GM12874 (cell line): Measurements from ENCODE around the gene KCNQ2.
A peak's percentile ranks its signal among the peaks of the same experiment; 100 is the strongest.

ENCODE experiments used
- TF ChIP-seq, protein P1 (sequence below): IDR thresholded peaks from 2 replicates; pipeline ENCODE4 v1.5.1; 2011; ENCODE audit warnings: low read depth, mild to moderate bottlenecking, control low read depth, low read length, moderate library complexity; ENCODE audit not compliant: insufficient read depth

Gene KCNQ2

DNA sequence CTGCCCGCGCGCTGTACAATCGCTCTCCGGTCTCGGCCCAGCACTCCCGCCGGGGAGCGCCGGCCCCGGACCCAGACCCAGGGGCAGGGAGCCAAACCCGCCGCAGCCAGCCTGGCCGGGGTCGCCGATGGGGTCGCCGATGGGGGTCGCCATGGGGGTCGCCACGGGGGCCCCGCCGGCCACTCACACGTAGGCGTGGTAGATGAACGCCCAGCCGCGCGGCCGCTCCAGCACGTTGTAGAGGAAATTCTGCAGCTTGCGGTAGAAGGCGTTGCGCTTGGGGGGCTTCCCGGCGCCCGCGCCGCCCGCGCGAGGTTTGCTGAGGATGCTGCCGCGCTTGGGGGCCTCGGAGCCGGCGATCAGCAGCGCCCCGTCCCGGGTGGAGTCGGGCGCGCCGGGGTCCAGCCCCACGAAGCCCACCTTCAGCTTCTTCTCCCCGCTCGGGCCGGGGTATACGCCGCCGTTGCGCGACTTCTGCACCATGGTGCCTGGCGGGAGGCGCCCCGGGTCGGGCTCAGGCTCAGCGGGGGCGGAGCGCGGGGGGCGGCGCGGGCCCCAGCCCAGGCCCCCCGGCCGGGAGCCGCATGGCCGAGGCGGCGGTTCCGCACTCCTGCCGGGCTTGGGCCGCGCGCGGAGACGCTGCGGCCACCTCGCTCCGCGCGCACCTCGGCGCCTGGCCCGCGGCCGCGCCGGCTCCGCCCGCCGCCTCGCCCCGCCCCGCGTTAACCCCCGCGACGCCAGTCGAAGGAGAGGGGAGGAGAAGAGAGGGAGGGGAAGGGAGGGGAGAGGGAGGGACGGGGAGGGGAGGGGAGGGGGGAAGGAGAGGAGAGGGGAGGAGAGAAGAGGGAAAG lies at the start of gene KCNQ2:
Gene KCNQ2 (minus strand): TSS at position 675 of the 851 bp plus-strand sequence. CDS start 192 bp downstream, at position 483.
- TF ChIP-seq, protein P1, sequence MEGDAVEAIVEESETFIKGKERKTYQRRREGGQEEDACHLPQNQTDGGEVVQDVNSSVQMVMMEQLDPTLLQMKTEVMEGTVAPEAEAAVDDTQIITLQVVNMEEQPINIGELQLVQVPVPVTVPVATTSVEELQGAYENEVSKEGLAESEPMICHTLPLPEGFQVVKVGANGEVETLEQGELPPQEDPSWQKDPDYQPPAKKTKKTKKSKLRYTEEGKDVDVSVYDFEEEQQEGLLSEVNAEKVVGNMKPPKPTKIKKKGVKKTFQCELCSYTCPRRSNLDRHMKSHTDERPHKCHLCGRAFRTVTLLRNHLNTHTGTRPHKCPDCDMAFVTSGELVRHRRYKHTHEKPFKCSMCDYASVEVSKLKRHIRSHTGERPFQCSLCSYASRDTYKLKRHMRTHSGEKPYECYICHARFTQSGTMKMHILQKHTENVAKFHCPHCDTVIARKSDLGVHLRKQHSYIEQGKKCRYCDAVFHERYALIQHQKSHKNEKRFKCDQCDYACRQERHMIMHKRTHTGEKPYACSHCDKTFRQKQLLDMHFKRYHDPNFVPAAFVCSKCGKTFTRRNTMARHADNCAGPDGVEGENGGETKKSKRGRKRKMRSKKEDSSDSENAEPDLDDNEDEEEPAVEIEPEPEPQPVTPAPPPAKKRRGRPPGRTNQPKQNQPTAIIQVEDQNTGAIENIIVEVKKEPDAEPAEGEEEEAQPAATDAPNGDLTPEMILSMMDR: no peak

DNA sequence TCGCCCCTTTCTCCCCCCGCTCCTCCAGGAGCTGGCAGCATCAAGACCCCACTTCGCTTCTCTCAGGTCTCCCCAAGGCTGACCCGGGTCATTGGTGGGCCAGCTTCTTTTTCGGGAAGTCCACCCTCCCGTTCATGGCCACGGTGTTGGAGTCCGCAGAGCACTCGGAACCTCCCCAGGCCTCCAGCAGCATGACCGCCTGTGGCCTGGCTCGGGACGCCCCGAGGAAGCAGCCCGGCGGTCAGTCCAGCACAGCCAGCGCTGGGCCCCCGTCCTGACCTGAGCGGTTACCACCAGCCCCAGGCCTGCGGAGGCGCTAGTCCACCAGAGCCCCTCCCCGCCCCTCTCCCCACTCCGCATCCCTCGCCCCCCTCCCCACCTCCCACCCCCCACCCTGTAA lies 49.1 kb upstream of the KCNQ2 start:
- TF ChIP-seq, protein P1: no peak

DNA sequence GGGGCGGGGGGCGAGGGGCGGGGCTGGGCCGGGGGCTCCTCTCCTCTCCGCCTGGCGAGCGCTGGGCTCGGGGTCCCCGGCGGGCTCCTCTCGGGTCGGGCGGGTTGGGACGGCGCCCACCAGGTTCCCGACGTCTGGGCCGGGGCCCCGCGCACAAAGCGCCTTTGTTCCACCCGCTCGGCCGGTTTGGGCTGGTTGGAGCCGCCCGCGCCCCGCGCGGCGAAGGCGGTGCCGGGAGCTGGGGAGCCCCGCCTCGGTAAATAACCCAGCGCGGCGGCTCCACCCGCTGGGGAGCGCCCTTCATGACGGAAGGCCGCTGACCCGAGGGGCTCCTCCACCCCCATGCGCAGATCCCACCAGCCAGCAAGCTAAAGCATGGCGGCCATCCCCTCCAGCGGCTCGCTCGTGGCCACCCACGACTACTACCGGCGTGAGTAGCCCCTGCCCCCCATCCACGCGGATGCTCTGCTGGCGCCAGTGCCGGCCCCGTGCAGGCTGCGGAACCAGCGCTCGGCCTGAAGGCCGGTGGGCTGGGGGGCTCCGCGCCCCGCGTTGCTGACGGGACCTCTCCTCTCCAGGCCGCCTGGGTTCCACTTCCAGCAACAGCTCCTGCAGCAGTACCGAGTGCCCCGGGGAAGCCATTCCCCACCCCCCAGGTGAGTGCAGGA lies 48.6 kb upstream of the KCNQ2 start:
- TF ChIP-seq, protein P1: peak; percentile 22; the same call in 1 of the 2 replicates

DNA sequence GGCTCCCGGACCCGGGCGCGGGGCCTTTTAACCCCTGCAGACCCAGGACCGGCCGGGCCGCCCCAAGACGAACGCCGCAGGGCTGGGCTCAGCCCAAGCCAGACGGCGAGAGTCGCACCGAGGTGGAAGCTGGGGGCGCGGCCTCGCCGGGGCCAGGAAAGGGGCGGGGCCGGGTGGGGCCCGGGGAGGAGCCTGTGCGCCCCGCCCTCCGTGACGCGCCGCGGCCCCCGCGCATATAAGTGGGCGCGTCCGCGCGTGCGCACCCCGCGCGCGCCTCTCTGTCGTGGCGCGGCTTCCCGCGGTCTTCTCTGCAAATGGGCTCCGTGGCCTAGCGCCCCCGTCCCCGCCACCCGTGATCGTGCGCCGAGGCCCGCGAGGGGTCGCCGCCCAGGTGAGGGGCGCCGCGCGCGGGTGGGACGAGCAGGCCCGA lies 48.1 kb upstream of the KCNQ2 start, which contains the start of gene PPDPF:
Gene PPDPF (plus strand): TSS at position 262 of the 430 bp plus-strand sequence. CDS start 544 bp downstream, outside the sequence.
- TF ChIP-seq, protein P1: no peak

DNA sequence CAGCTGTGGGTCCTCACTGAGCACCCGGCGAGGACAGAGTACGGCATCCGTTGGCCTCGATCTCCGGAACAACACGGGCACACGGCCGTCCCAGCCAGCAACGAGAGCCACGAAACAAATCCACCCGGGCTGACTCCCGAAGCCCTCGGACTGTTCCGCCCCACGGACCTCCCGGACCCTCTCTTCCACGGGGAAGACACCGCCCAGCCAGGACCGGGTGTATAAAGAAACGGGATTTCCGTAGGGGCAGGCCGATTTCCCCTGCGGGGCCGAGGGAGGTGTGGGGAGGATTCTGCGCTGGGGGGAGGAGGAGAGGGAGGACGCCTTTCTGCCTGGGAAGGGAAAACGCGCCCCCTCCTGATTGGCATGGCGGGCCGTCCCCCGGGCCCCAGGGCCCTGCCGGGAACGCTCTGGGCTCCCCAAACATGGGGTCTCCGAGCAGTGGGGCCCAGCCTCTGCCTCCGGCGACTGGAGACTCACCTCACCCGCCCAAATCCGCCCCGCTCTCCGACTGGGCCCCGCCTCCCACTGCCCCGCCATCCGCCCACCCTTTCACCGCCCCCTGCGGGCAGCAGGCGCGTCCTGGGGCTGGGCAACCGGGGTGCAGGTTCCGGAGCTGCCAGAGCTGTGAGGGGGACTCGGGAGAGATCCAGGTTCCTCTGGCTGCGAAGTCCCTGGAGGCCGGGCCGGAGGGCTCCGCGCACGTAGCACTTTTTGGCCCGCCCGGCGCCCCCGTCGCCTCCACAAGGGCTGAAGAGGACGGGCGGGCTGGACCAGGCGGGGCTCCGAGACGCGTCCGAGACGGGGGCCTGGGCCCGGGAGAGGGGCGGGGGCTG lies 47.4 kb upstream of the KCNQ2 start:
- TF ChIP-seq, protein P1: 0 out of 2 replicates have a peak, but pooled peaks have one; percentile 17

DNA sequence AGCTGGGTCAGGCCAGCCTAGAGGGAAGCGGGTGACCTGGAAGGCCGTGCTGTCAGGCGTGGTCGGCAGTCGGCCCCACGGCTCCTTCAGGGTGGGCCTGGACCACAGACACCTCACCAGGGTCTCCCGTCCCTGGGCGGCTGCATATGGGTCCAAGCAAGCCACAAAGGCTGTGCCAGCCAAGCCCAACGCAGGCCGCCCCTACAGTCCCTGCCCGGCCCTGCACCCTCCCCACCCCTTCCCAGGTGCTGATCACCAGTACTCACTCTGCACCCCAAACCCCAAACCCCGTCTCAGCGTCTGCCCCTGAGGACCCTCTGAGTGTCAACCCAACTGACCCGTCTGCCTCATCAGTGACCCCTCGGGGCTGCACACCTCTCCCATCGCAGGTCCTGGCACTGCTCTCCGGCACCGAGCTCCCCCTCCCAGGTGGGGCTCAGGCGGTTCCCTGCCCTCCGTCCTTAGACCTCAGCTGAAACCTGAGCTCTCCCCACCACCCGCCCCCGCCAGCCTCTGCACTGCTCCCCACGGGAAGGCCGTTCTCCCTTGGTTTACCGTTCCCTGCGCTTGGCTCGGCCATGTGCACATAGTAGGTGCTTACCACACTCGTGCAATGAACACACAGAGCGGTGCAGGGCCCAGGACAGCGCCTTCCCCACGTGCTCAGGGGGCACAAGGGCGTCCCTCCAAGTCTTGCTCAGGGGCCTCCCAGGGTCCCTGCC lies 46.7 kb upstream of the KCNQ2 start:
- TF ChIP-seq, protein P1: no peak
